GM12873 (cell line): ENCODE data around the gene PLAU.

ENCODE experiments used
- TF ChIP-seq, protein P1 (sequence below): IDR thresholded peaks from 2 replicates; pipeline ENCODE4 v1.5.1; 2012; ENCODE audit warnings: low read depth, mild to moderate bottlenecking, moderate library complexity, low read length, control low read depth; ENCODE audit not compliant: insufficient read depth; ENCODE audit errors: missing control alignments

Gene PLAU

DNA sequence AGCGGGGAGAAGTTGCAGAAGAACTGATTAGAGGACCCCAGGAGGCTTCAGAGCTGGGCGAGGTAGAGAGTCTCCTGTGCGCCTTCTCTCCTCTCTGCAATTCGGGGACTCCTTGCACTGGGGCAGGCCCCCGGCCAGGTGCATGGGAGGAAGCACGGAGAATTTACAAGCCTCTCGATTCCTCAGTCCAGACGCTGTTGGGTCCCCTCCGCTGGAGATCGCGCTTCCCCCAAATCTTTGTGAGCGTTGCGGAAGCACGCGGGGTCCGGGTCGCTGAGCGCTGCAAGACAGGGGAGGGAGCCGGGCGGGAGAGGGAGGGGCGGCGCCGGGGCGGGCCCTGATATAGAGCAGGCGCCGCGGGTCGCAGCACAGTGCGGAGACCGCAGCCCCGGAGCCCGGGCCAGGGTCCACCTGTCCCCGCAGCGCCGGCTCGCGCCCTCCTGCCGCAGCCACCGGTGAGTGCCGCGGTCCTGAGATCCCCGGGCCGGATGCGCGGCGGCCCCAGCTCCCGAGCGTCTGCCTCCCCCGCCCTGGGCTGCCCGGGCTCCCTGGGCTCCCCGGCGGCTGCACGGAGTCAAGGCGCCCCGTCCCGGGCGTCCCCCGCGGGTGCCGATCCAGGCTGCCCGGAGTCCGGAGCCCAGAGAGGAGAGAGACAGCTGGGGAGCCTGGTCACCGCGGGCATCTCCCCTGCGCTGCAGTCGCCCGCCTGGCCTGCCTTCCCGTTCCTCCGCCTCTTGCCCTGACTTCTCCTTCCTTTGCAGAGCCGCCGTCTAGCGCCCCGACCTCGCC lies at the start of gene PLAU:
Gene PLAU, plus strand, starts transcription at position 369 of the 789 bp plus-strand sequence. CDS start 424 bp downstream, outside the sequence.
- TF ChIP-seq, protein P1, sequence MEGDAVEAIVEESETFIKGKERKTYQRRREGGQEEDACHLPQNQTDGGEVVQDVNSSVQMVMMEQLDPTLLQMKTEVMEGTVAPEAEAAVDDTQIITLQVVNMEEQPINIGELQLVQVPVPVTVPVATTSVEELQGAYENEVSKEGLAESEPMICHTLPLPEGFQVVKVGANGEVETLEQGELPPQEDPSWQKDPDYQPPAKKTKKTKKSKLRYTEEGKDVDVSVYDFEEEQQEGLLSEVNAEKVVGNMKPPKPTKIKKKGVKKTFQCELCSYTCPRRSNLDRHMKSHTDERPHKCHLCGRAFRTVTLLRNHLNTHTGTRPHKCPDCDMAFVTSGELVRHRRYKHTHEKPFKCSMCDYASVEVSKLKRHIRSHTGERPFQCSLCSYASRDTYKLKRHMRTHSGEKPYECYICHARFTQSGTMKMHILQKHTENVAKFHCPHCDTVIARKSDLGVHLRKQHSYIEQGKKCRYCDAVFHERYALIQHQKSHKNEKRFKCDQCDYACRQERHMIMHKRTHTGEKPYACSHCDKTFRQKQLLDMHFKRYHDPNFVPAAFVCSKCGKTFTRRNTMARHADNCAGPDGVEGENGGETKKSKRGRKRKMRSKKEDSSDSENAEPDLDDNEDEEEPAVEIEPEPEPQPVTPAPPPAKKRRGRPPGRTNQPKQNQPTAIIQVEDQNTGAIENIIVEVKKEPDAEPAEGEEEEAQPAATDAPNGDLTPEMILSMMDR: no peak

DNA sequence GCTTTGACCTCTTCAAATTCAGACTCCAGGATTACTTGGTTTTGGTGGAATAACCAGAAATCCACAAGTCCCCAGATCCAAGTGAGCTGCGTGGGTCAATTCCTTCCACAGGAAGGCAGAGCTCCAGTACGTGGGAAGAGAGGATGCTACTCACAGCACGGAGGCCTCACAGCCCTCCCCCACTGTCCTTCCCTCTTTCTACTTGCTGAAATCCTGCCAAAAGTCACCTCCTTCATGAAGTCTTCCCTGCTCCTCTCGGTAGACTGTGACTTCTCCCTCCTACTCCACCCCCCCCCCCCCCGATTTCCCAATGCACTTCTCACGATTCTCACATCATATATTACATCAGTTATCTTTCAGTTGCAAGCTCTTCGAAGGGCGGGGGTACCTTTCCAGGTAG lies 48.9 kb upstream of the PLAU start:
- TF ChIP-seq, protein P1: no peak

DNA sequence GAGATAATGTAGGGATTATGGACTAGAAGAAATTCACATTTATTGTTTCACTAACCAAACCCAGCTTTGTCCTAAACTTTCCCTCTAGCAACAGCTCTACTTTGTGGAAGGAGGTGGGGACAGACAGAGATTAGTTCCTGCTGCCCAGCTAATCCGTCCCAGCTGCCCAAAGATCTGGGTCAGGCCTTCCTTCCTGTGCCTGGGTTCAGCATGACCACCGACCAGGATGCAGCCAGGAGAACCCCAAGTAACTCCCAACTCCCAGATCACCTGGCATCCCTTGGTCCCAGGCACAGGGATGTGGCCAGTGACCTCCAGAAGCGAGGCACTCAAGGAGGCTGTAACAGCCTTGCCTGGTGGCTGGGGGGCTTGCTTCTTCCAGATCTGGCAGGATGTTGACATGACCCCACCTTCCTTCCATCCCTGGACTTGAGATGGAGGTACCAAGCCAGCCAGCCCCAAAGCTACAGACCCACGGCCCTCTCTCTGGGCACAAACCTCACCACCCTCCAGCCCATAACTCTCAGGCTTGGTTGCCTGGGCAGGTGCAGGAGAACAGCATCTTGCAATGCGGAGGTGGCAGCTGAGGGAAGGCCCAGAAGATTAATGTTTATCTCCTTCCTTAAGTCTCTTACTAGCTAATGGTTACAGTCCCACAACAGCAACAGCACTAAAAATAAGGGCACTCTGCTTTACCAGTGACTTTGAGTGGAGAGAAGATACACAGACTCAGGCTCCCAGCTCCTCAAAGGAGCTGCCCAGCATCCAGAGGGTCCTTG lies 47.7 kb upstream of the PLAU start:
- TF ChIP-seq, protein P1: no peak

DNA sequence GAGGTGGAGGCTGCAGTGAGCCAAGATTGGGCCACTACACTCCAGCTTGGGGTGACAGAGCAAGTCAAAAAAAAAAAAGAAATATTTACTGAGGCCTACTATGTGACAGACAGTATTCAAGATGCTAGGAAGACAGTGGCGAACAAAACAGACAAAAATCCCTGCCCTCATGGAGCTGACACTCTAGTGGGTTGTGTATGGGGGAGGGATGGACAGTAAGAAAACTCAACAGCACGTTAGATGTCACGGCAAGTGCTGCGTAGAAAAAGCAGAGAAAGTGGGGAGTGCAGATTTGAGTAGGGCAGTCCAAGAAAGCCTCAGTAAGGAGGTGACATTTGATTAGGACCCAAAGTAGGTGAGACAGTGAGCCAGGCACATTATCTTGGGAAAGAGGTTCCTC lies 46.7 kb upstream of the PLAU start:
- TF ChIP-seq, protein P1: no peak

DNA sequence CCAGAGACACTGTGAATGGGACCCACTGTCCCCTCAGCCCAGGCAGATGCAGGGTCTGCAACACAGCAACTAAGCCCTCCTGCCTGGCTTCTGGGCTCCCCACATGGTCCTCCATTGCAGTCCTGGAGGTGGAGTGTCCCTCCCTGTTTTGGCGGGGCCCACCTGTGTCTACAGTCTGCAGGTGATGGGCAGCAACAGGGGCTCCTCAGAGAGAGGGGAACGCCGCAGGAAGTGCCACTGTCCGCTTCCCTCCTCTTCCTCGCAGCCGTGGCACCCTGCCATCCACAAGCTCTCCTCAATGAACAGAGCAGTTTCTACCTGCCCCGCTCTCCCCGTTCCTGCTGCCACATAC lies 45.8 kb upstream of the PLAU start:
- TF ChIP-seq, protein P1: no peak

DNA sequence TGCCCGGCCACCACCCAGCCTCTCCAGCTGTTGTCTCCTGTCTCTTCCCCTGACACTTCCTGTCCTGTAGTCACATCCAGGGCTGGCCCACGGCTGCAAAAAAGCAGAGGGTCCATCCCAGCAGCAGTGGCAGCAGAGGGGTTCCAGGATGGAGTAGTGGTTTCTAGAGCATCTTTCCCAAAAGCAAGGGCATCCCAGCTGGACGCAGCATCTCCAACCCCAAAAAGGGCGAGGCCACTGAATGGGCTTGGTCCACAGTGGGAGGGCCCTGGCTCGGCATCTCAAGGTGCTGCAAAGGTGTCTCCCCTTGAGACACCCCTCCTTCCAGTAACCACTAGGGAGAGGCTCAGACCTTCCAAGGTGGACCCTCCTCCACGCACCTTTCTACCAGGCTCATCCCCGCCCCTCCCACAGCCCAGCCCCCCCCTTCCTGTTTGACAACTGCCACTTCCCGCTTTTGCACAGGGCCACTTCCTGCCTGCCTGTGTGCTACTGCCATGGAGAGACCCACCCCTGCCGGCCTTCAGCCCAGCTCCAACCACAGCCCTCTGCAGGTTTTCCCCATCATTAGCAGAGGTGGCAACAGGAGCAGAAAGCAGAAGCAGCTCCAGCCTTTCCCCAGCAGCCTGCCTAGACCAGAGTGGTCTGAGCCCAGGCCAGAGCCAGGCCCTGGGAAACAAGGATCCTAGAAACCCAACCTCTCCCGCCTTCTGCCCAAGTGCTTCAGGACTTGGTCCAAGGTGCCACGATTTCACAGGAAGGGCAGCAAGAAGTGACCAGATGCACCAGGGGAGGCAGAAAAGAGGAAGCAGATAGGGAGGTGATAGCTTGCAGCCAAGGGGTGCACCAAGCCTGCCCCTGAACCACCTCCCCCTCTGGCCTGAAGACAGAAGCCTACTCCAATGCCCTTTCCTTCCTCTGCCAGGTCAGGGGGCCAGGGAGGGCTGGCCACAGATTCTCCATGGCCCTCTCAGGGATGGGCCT lies 45.2 kb upstream of the PLAU start:
- TF ChIP-seq, protein P1: no peak
